HCT116 (cell line): ENCODE data around the gene CLDN20. TPM values are rescaled to one million over a fixed set of nuclear protein-coding genes. Genes with fewer than 3 reads are reported as not detected.

Experiments
- ATAC-seq: fragments of 200-7000 bp; cut with Tn5 transposase; 2 replicates; pipeline ENCODE4 v1.9.1; 2020; ENCODE audit warnings: mild to moderate bottlenecking, moderate library complexity
- BruUV-seq: library from RNA; stranded (reverse); fragments of 400-500 nt; replicated peaks from 2 replicates; lab custom pipeline; 2021; lab: Mats Ljungman, UMichigan
- CTCF ChIA-PET: fragments of 300-600 bp; sonication (Branson Sonifier 250); formaldehyde crosslinking; loops from one replicate; lab custom pipeline; 2021; ENCODE audit warnings: antibody characterized with exemption; lab: Charles Lee
- POLR2A ChIA-PET: fragments of 300-600, 350-600 bp; sonication (Branson Sonifier 250); formaldehyde crosslinking; loops from one replicate; lab custom pipeline; 2021; ENCODE audit warnings: antibody characterized with exemption; lab: Charles Lee
- RAD21 ChIA-PET, 2 experiments: fragments of 300-600 bp; sonication (Branson Sonifier 250); formaldehyde crosslinking; loops; one replicate each; lab custom pipeline; 2023; ENCODE audit warnings: low total read pairs in 2 of 2; ENCODE audit not compliant: uncharacterized antibody in 2 of 2, unreplicated experiment in 2 of 2, low non-redundant PET in 1 of 2; lab: Charles Lee
- DNase-seq: peaks from one replicate; pipeline ENCODE4 v3.0.0-alpha.2; 2010; ENCODE audit warnings: low read depth, low spot score
- H2AFZ ChIP-seq: fragments of 200-600 bp; shearing (Covaris generic), sonication (generic); 2 replicates; pipeline ENCODE4 v1.6.1; 2017; ENCODE audit warnings: low read depth, mixed run types, mixed read lengths, antibody characterized with exemption, low read length; ENCODE audit not compliant: poor library complexity, severe bottlenecking
- H3K27ac ChIP-seq: 2 replicates; pipeline ENCODE4 v1.5.1; 2012; ENCODE audit warnings: low read depth, low read length
- H3K27me3 ChIP-seq: fragments of 200-600 bp; sonication (generic); 2 replicates; pipeline ENCODE4 v1.6.1; 2016; ENCODE audit warnings: mixed run types, low read length, mixed read lengths; ENCODE audit not compliant: insufficient read depth
- H3K36me3 ChIP-seq, 2 experiments: fragments of 200-500 bp in 1 of 2; fragments of 200-600 bp in 1 of 2; sonication (Bioruptor generic) in 1 of 2; sonication (generic) in 1 of 2; 2 replicates each; pipeline versions ENCODE4 v1.5.1 to v1.6.1; 2014 to 2016; ENCODE audit warnings: low read length in 2 of 2, inconsistent platforms in 1 of 2, mixed read lengths in 1 of 2, mixed run types in 1 of 2; ENCODE audit not compliant: insufficient read depth in 2 of 2, control insufficient read depth in 1 of 2
- H3K4me1 ChIP-seq, 2 experiments: fragments of 200-600 bp in 1 of 2; sonication (generic) in 1 of 2; 2 replicates each; pipeline versions ENCODE4 v1.5.1 to v1.6.1; 2012 to 2017; ENCODE audit warnings: low read length in 2 of 2, inconsistent platforms in 1 of 2, mild to moderate bottlenecking in 1 of 2, mixed read lengths in 1 of 2, mixed run types in 1 of 2, moderate library complexity in 1 of 2; ENCODE audit not compliant: insufficient read depth in 2 of 2, control insufficient read depth in 1 of 2
- H3K4me2 ChIP-seq: fragments of 200-600 bp; sonication (generic); 2 replicates; pipeline ENCODE4 v1.6.1; 2017; ENCODE audit warnings: mixed run types, low read length, mixed read lengths
- H3K4me3 ChIP-seq, 2 experiments: fragments of 200-600 bp in 1 of 2; sonication (generic) in 1 of 2; replicated peaks in 1 of 2; 2 replicates each; pipeline ENCODE4 v1.5.1; 2011 to 2016; ENCODE audit warnings: low read length in 2 of 2, control low read depth in 1 of 2, low read depth in 1 of 2, mild to moderate bottlenecking in 1 of 2, mixed read lengths in 1 of 2, mixed run types in 1 of 2
- H3K79me2 ChIP-seq: fragments of 200-600 bp; sonication (generic); 2 replicates; pipeline ENCODE4 v1.6.1; 2017; ENCODE audit warnings: mild to moderate bottlenecking, mixed run types, low read length, moderate library complexity, mixed read lengths; ENCODE audit not compliant: insufficient read depth
- H3K9ac ChIP-seq: fragments of 200-600 bp; sonication (generic); 2 replicates; pipeline ENCODE4 v1.6.1; 2016; ENCODE audit warnings: low read length, mixed read lengths
- H3K9me2 ChIP-seq: fragments of 200-600 bp; sonication (generic), shearing (Covaris generic); 2 replicates; pipeline ENCODE4 v1.6.1; 2017; ENCODE audit warnings: mixed run types, mild to moderate bottlenecking, moderate library complexity; ENCODE audit not compliant: insufficient read depth
- H3K9me3 ChIP-seq, 2 experiments: fragments of 200-500 bp in 1 of 2; fragments of 200-600 bp in 1 of 2; sonication (Bioruptor generic) in 1 of 2; sonication (generic) in 1 of 2; 2 replicates each; pipeline ENCODE4 v1.6.1; 2014 to 2017; ENCODE audit warnings: low read length in 2 of 2, mixed read lengths in 2 of 2, inconsistent platforms in 1 of 2, low read depth in 1 of 2, mild to moderate bottlenecking in 1 of 2, mixed run types in 1 of 2, moderate library complexity in 1 of 2; ENCODE audit not compliant: control insufficient read depth in 1 of 2, insufficient read depth in 1 of 2
- H4K20me1 ChIP-seq: fragments of 200-600 bp; sonication (generic), shearing (Covaris generic); 2 replicates; pipeline ENCODE4 v1.6.1; 2017; ENCODE audit warnings: mixed run types, mild to moderate bottlenecking, moderate library complexity; ENCODE audit not compliant: insufficient read depth
- FOSL1 ChIP-seq: IDR thresholded peaks from 2 replicates; pipeline ENCODE4 v1.6.1; 2012; ENCODE audit warnings: low read depth
- JUND ChIP-seq: IDR thresholded peaks from 2 replicates; pipeline ENCODE4 v1.6.1; 2012
- POLR2A ChIP-seq: IDR thresholded peaks from 2 replicates; pipeline ENCODE4 v1.7.0; 2011; ENCODE audit warnings: borderline replicate concordance; ENCODE audit not compliant: insufficient read depth, insufficient read length; ENCODE audit errors: extremely low read depth
- POLR2AphosphoS5 ChIP-seq: IDR thresholded peaks from 2 replicates; pipeline ENCODE4 v1.6.1; 2011; ENCODE audit warnings: mild to moderate bottlenecking, low read depth, low read length, moderate library complexity
- SRF ChIP-seq: IDR thresholded peaks from 2 replicates; pipeline ENCODE4 v1.6.1; 2012; ENCODE audit warnings: low read depth
- TCF7L2 ChIP-seq: IDR thresholded peaks from 2 replicates; pipeline ENCODE4 v1.7.0; 2011; ENCODE audit warnings: borderline replicate concordance, inconsistent platforms; ENCODE audit not compliant: insufficient read depth, insufficient read length; ENCODE audit errors: extremely low read depth
- ZFX ChIP-seq: fragments of 450-650 bp; IDR thresholded peaks from 2 replicates; pipeline ENCODE4 v1.6.1; 2017
- intact Hi-C: fragments of 100-400 bp; cut with micrococcal nuclease; formaldehyde crosslinking; loops from 2 replicates; pipeline ENCODE4 v1.10.0; 2022
- total RNA-seq: library from RNA; stranded (reverse); gene quantifications from one replicate; pipeline ENCODE4 v1.2.1, GENCODE V29; 2021; ENCODE audit not compliant: unreplicated experiment
- TF ChIP-seq, protein P1 (sequence below): IDR thresholded peaks from 2 replicates; pipeline ENCODE4 v1.6.1; 2011; ENCODE audit warnings: mild to moderate bottlenecking, low read length, moderate library complexity; ENCODE audit not compliant: insufficient replicate concordance; ENCODE audit errors: extremely low read depth
- TF ChIP-seq, protein P2 (sequence below): IDR thresholded peaks from 2 replicates; pipeline ENCODE4 v1.6.1; 2012; ENCODE audit warnings: low read depth

The CLDN20 gene
- total RNA-seq, 1 experiment from 2014 or later = not detected

GRCh38 chr6:155253337-155253736 lies 10.5 kb upstream of the CLDN20 start:
- no peak overlapping the region for H3K27ac ChIP-seq
- H3K4me2 ChIP-seq = no peak overlapping the region
- POLR2A ChIA-PET = no interaction called here
- no peak overlapping the region for H3K4me3 ChIP-seq
- peaks cover 0 to 7% of the 10 kb centered on the region in 2 experiments; a peak in 2 of 4 replicates for H3K4me1 ChIP-seq
- H4K20me1 ChIP-seq = no peaks in the 10 kb centered on the region
- no peak overlapping the region for H2AFZ ChIP-seq
- no peaks in the 10 kb centered on the region for H3K79me2 ChIP-seq
- no peak for DNase-seq
- H3K27me3 ChIP-seq = no peaks in the 10 kb centered on the region
- H3K36me3 ChIP-seq = peaks cover 9 to 21% of the 10 kb centered on the region in 2 experiments; a peak in 3 of 4 replicates
- H3K9me3 ChIP-seq = no peaks in the 10 kb centered on the region
- no peaks in the 10 kb centered on the region for H3K9me2 ChIP-seq
- TF ChIP-seq ZFX (no peak), POLR2A (no peak), FOSL1 (0 out of 2 replicates have a peak, but pooled peaks have one; percentile 22), SRF (no peak), TCF7L2 (no peak), POLR2AphosphoS5 (no peak), JUND (no peak)
- TF ChIP-seq, protein P1, sequence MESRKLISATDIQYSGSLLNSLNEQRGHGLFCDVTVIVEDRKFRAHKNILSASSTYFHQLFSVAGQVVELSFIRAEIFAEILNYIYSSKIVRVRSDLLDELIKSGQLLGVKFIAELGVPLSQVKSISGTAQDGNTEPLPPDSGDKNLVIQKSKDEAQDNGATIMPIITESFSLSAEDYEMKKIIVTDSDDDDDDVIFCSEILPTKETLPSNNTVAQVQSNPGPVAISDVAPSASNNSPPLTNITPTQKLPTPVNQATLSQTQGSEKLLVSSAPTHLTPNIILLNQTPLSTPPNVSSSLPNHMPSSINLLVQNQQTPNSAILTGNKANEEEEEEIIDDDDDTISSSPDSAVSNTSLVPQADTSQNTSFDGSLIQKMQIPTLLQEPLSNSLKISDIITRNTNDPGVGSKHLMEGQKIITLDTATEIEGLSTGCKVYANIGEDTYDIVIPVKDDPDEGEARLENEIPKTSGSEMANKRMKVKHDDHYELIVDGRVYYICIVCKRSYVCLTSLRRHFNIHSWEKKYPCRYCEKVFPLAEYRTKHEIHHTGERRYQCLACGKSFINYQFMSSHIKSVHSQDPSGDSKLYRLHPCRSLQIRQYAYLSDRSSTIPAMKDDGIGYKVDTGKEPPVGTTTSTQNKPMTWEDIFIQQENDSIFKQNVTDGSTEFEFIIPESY = no peak
- TF ChIP-seq, protein P2, sequence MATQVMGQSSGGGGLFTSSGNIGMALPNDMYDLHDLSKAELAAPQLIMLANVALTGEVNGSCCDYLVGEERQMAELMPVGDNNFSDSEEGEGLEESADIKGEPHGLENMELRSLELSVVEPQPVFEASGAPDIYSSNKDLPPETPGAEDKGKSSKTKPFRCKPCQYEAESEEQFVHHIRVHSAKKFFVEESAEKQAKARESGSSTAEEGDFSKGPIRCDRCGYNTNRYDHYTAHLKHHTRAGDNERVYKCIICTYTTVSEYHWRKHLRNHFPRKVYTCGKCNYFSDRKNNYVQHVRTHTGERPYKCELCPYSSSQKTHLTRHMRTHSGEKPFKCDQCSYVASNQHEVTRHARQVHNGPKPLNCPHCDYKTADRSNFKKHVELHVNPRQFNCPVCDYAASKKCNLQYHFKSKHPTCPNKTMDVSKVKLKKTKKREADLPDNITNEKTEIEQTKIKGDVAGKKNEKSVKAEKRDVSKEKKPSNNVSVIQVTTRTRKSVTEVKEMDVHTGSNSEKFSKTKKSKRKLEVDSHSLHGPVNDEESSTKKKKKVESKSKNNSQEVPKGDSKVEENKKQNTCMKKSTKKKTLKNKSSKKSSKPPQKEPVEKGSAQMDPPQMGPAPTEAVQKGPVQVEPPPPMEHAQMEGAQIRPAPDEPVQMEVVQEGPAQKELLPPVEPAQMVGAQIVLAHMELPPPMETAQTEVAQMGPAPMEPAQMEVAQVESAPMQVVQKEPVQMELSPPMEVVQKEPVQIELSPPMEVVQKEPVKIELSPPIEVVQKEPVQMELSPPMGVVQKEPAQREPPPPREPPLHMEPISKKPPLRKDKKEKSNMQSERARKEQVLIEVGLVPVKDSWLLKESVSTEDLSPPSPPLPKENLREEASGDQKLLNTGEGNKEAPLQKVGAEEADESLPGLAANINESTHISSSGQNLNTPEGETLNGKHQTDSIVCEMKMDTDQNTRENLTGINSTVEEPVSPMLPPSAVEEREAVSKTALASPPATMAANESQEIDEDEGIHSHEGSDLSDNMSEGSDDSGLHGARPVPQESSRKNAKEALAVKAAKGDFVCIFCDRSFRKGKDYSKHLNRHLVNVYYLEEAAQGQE = no peak
- TF ChIP-seq, all 23 proteins: peak for 1
- RAD21 ChIA-PET = no interaction called here
- ATAC-seq = no peak
- BruUV-seq = no TSS peak
- CTCF ChIA-PET = no interaction called here
- H3K9ac ChIP-seq = no peak overlapping the region
- intact Hi-C loops = no loop called here
